ENCODE results near the gene DDIT3.
"Not testable (repeated sequence)": the region's sequence is repeated elsewhere in the genome, so short reads cannot be mapped to it uniquely, and the experiment has no call there.

DDIT3 gene

GRCh38 chr12:57517187-57517586 lies 3.1 kb downstream of the DDIT3 start:
- Histone ChIP-seq H3K27me3 (ENCODE audit: insufficient read depth, low read length) (no peaks in the 10 kb centered on the region), H3K27ac (ENCODE audit: low read depth, low read length) (no peak overlapping the region), H3K9me3 (ENCODE audit: insufficient read depth, low read depth, low read length) (no peaks in the 10 kb centered on the region), H3K4me1 (ENCODE audit: insufficient read depth, low read length) (peaks cover 14% of the 10 kb centered on the region; the same call in 1 of the 2 replicates), H3K4me3 (ENCODE audit: low read length) (no peak overlapping the region), H3K36me3 (ENCODE audit: insufficient read depth, low read length) (peaks cover 69% of the 10 kb centered on the region), H3K9ac (ENCODE audit: low read depth, low read length) (no peak overlapping the region)
- 90% methylated on average over 1 of the region's 1 CpG for WGBS

GRCh38 chr12:57516617-57517153 lies 3.6 kb downstream of the DDIT3 start:
- Histone ChIP-seq H3K9me3 (ENCODE audit: insufficient read depth, low read depth, low read length) (no peaks in the 10 kb centered on the region), H3K4me3 (ENCODE audit: low read length) (no peak overlapping the region), H3K27me3 (ENCODE audit: insufficient read depth, low read length) (no peaks in the 10 kb centered on the region), H3K9ac (ENCODE audit: low read depth, low read length) (no peak overlapping the region), H3K4me1 (ENCODE audit: insufficient read depth, low read length) (peaks cover 10% of the 10 kb centered on the region; the same call in 1 of the 2 replicates), H3K36me3 (ENCODE audit: insufficient read depth, low read length) (peaks cover 74% of the 10 kb centered on the region), H3K27ac (ENCODE audit: low read depth, low read length) (no peak overlapping the region)
- WGBS = 96% methylated on average over 11 of the region's 11 CpGs

GRCh38 chr12:57515934-57516541 lies 4.3 kb downstream of the DDIT3 start:
- H3K27ac ChIP-seq (ENCODE audit: low read depth, low read length) = no peak overlapping the region
- WGBS = 96% methylated on average over 11 of the region's 11 CpGs

GRCh38 chr12:57515408-57515933 lies 4.8 kb downstream of the DDIT3 start:
- H3K4me3 ChIP-seq (ENCODE audit: low read length) = no peak overlapping the region
- H3K9ac ChIP-seq (ENCODE audit: low read depth, low read length) = no peak overlapping the region
- H3K9me3 ChIP-seq (ENCODE audit: insufficient read depth, low read depth, low read length) = no peaks in the 10 kb centered on the region
- WGBS = 89% methylated on average over 3 of the region's 3 CpGs
- H3K4me1 ChIP-seq (ENCODE audit: insufficient read depth, low read length) = 0 out of 2 replicates have a peak, but pooled peaks cover 4% of the 10 kb centered on the region
- H3K36me3 ChIP-seq (ENCODE audit: insufficient read depth, low read length) = peaks cover 86% of the 10 kb centered on the region
- H3K27ac ChIP-seq (ENCODE audit: low read depth, low read length) = no peak overlapping the region
- H3K27me3 ChIP-seq (ENCODE audit: insufficient read depth, low read length) = no peaks in the 10 kb centered on the region

More at GRCh38 chr12:57515934-57516541, 4.3 kb downstream of the DDIT3 start:
- H3K9ac ChIP-seq (ENCODE audit: low read depth, low read length) = no peak overlapping the region
- no peaks in the 10 kb centered on the region for H3K27me3 ChIP-seq (ENCODE audit: insufficient read depth, low read length)
- H3K4me1 ChIP-seq (ENCODE audit: insufficient read depth, low read length) = 0 out of 2 replicates have a peak, but pooled peaks cover 4% of the 10 kb centered on the region
- H3K36me3 ChIP-seq (ENCODE audit: insufficient read depth, low read length) = peaks cover 80% of the 10 kb centered on the region
- H3K9me3 ChIP-seq (ENCODE audit: insufficient read depth, low read depth, low read length) = no peaks in the 10 kb centered on the region
- H3K4me3 ChIP-seq (ENCODE audit: low read length) = no peak overlapping the region

- no peak overlapping the region for H3K4me3 ChIP-seq (ENCODE audit: low read length)
These were observed 5.5 kb downstream of the DDIT3 start for GRCh38 chr12:57514720-57515407.

GRCh38 chr12:57514246-57514645 lies 6.1 kb downstream of the DDIT3 start:
- not testable (repeated sequence) for H3K27me3 ChIP-seq (ENCODE audit: insufficient read depth, low read length); H3K9me3 ChIP-seq (ENCODE audit: insufficient read depth, low read depth, low read length); H3K27ac ChIP-seq (ENCODE audit: low read depth, low read length); H3K4me1 ChIP-seq (ENCODE audit: insufficient read depth, low read length); H3K4me3 ChIP-seq (ENCODE audit: low read length); H3K9ac ChIP-seq (ENCODE audit: low read depth, low read length)
- WGBS = 94% methylated on average over 9 of the region's 9 CpGs
- H3K36me3 ChIP-seq (ENCODE audit: insufficient read depth, low read length) = peaks cover 97% of the 10 kb centered on the region

More at GRCh38 chr12:57514720-57515407, 5.5 kb downstream of the DDIT3 start:
- H3K4me1 ChIP-seq (ENCODE audit: insufficient read depth, low read length) = 0 out of 2 replicates have a peak, but pooled peaks cover 4% of the 10 kb centered on the region
- WGBS = 95% methylated on average over 9 of the region's 9 CpGs
- peaks cover 92% of the 10 kb centered on the region for H3K36me3 ChIP-seq (ENCODE audit: insufficient read depth, low read length)
- no peak overlapping the region for H3K27ac ChIP-seq (ENCODE audit: low read depth, low read length)
- H3K9me3 ChIP-seq (ENCODE audit: insufficient read depth, low read depth, low read length) = no peaks in the 10 kb centered on the region
- no peaks in the 10 kb centered on the region for H3K27me3 ChIP-seq (ENCODE audit: insufficient read depth, low read length)
- H3K9ac ChIP-seq (ENCODE audit: low read depth, low read length) = no peak overlapping the region

- peaks cover 98% of the 10 kb centered on the region for H3K36me3 ChIP-seq (ENCODE audit: insufficient read depth, low read length)
- not testable (repeated sequence) for H3K4me1 ChIP-seq (ENCODE audit: insufficient read depth, low read length); H3K4me3 ChIP-seq (ENCODE audit: low read length); H3K9me3 ChIP-seq (ENCODE audit: insufficient read depth, low read depth, low read length); H3K9ac ChIP-seq (ENCODE audit: low read depth, low read length); H3K27ac ChIP-seq (ENCODE audit: low read depth, low read length); H3K27me3 ChIP-seq (ENCODE audit: insufficient read depth, low read length)
- WGBS = 97% methylated on average over 6 of the region's 6 CpGs
These were observed 6.6 kb downstream of the DDIT3 start for GRCh38 chr12:57513677-57514076.

- 91% methylated on average over 5 of the region's 5 CpGs for WGBS
- Histone ChIP-seq H3K9me3 (ENCODE audit: insufficient read depth, low read depth, low read length) (no peaks in the 10 kb centered on the region), H3K4me3 (ENCODE audit: low read length) (no peak overlapping the region), H3K27me3 (ENCODE audit: insufficient read depth, low read length) (no peaks in the 10 kb centered on the region), H3K27ac (ENCODE audit: low read depth, low read length) (no peak overlapping the region), H3K36me3 (ENCODE audit: insufficient read depth, low read length) (peaks cover 97% of the 10 kb centered on the region), H3K9ac (ENCODE audit: low read depth, low read length) (no peak overlapping the region), H3K4me1 (ENCODE audit: insufficient read depth, low read length) (no peaks in the 10 kb centered on the region)
These were observed 7.0 kb downstream of the DDIT3 start for GRCh38 chr12:57513266-57513665.

GRCh38 chr12:57512665-57513064 lies 7.6 kb downstream of the DDIT3 start:
- Histone ChIP-seq H3K27me3 (ENCODE audit: insufficient read depth, low read length) (no peaks in the 10 kb centered on the region), H3K4me1 (ENCODE audit: insufficient read depth, low read length) (no peaks in the 10 kb centered on the region), H3K36me3 (ENCODE audit: insufficient read depth, low read length) (peaks cover 92% of the 10 kb centered on the region), H3K27ac (ENCODE audit: low read depth, low read length) (no peak overlapping the region), H3K4me3 (ENCODE audit: low read length) (no peak overlapping the region), H3K9ac (ENCODE audit: low read depth, low read length) (no peak overlapping the region), H3K9me3 (ENCODE audit: insufficient read depth, low read depth, low read length) (no peaks in the 10 kb centered on the region)
- WGBS = 97% methylated on average over 6 of the region's 6 CpGs

- 98% methylated on average over 7 of the region's 7 CpGs for whole genome bisulfite sequencing
- no peaks in the 10 kb centered on the region for H3K27me3 ChIP-seq (ENCODE audit: insufficient read depth, low read length)
- H3K4me3 ChIP-seq (ENCODE audit: low read length) = no peak overlapping the region
- H3K36me3 ChIP-seq (ENCODE audit: insufficient read depth, low read length) = peaks cover 83% of the 10 kb centered on the region
- H3K9me3 ChIP-seq (ENCODE audit: insufficient read depth, low read depth, low read length) = no peaks in the 10 kb centered on the region
- H3K4me1 ChIP-seq (ENCODE audit: insufficient read depth, low read length) = no peaks in the 10 kb centered on the region
- no peak overlapping the region for H3K27ac ChIP-seq (ENCODE audit: low read depth, low read length)
- no peak overlapping the region for H3K9ac ChIP-seq (ENCODE audit: low read depth, low read length)
These were observed 8.6 kb downstream of the DDIT3 start for GRCh38 chr12:57511588-57512325.

GRCh38 chr12:57511161-57511560 lies 9.2 kb downstream of the DDIT3 start:
- WGBS = 93% methylated on average over 4 of the region's 4 CpGs
- no peak overlapping the region for H3K9ac ChIP-seq (ENCODE audit: low read depth, low read length)
- H3K4me1 ChIP-seq (ENCODE audit: insufficient read depth, low read length) = no peaks in the 10 kb centered on the region
- H3K9me3 ChIP-seq (ENCODE audit: insufficient read depth, low read depth, low read length) = 0 out of 2 replicates have a peak, but pooled peaks cover 2% of the 10 kb centered on the region
- H3K27ac ChIP-seq (ENCODE audit: low read depth, low read length) = no peak overlapping the region
- H3K36me3 ChIP-seq (ENCODE audit: insufficient read depth, low read length) = peaks cover 82% of the 10 kb centered on the region
- no peaks in the 10 kb centered on the region for H3K27me3 ChIP-seq (ENCODE audit: insufficient read depth, low read length)
- H3K4me3 ChIP-seq (ENCODE audit: low read length) = no peak overlapping the region
